Keratinocyte (primary cell): ENCODE data around the gene SLC49A4.

Experiments
- EZH2 ChIP-seq: IDR thresholded peaks from one replicate; pipeline ENCODE4 v1.6.1; 2012; ENCODE audit warnings: inconsistent platforms, mild to moderate bottlenecking, low read length, moderate library complexity
- TF ChIP-seq, protein P1 (sequence below), 3 experiments: IDR thresholded peaks in 1 of 3; conservative IDR thresholded peaks in 1 of 3; optimal IDR thresholded peaks in 1 of 3; 2 replicates in 2 of 3; 3 replicates in 1 of 3; pipeline versions ENCODE3 to v1.5.1; 2011; ENCODE audit warnings: low read length in 3 of 3, mild to moderate bottlenecking in 3 of 3, moderate library complexity in 2 of 3, control low read depth in 1 of 3, inconsistent platforms in 1 of 3; ENCODE audit not compliant: insufficient read depth in 2 of 3; ENCODE audit errors: extremely low read depth in 1 of 3

- TF ChIP-seq, protein P1, sequence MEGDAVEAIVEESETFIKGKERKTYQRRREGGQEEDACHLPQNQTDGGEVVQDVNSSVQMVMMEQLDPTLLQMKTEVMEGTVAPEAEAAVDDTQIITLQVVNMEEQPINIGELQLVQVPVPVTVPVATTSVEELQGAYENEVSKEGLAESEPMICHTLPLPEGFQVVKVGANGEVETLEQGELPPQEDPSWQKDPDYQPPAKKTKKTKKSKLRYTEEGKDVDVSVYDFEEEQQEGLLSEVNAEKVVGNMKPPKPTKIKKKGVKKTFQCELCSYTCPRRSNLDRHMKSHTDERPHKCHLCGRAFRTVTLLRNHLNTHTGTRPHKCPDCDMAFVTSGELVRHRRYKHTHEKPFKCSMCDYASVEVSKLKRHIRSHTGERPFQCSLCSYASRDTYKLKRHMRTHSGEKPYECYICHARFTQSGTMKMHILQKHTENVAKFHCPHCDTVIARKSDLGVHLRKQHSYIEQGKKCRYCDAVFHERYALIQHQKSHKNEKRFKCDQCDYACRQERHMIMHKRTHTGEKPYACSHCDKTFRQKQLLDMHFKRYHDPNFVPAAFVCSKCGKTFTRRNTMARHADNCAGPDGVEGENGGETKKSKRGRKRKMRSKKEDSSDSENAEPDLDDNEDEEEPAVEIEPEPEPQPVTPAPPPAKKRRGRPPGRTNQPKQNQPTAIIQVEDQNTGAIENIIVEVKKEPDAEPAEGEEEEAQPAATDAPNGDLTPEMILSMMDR (optimal IDR thresholded peaks at IDR 0.05 in 1 of 3, IDR thresholded peaks at IDR 0.05 in 1 of 3, conservative IDR thresholded peaks at IDR 0.05 in 1 of 3; ENCODE audit: extremely low read depth in 1 of 3, insufficient read depth in 2 of 3, low read length in 3 of 3), result no peak
- no peak for TF ChIP-seq EZH2
Measured at GRCh38 chr3:122890077-122890719, 95.3 kb downstream of the SLC49A4 start.
